HG03442 (cell line): ENCODE results near the gene TSEN2.
A peak's percentile ranks its signal among the peaks of the same experiment; 100 is the strongest.

Source experiments
- ATAC-seq: cut with Tn5 transposase; IDR thresholded peaks from one replicate; pipeline ENCODE4 v1.9.1; 2021; ENCODE audit warnings: mild to moderate bottlenecking, moderate library complexity; ENCODE audit not compliant: unreplicated experiment

TSEN2 gene

GRCh38 chr3:12545473-12545791 is 61.2 kb downstream of the TSEN2 start, which contains the start of gene MKRN2OS:
Gene MKRN2OS, minus strand, starts transcription at chr3:12545499. Its CDS starts 35 bp downstream, at chr3:12545464.
- ATAC-seq: no peak

- ATAC-seq: no peak
Measured at GRCh38 chr3:12549971-12550760, 65.9 kb downstream of the TSEN2 start.

GRCh38 chr3:12553921-12554391 is 69.7 kb downstream of the TSEN2 start:
- no peak for ATAC-seq

- ATAC-seq: no peak
Measured at GRCh38 chr3:12556314-12556689, 72.0 kb downstream of the TSEN2 start.

- ATAC-seq: peak; percentile 76
Measured at GRCh38 chr3:12556690-12557472, 72.6 kb downstream of the TSEN2 start, which contains the start of gene MKRN2. Gene MKRN2, plus strand, starts transcription at chr3:12557087. Its CDS starts 64 bp downstream, at chr3:12557151.

GRCh38 chr3:12557473-12558100 is 73.3 kb downstream of the TSEN2 start:
- ATAC-seq: no peak

- no peak for ATAC-seq
Measured at GRCh38 chr3:12558706-12559105, 74.4 kb downstream of the TSEN2 start.

GRCh38 chr3:12559520-12559919 is 75.2 kb downstream of the TSEN2 start:
- ATAC-seq: no peak

- peak; percentile 50 for ATAC-seq
Measured at GRCh38 chr3:12560505-12561190, 76.4 kb downstream of the TSEN2 start.

- no peak for ATAC-seq
Measured at GRCh38 chr3:12561397-12561796, 77.1 kb downstream of the TSEN2 start.

GRCh38 chr3:12562451-12562850 is 78.2 kb downstream of the TSEN2 start:
- no peak for ATAC-seq

GRCh38 chr3:12566976-12567375 is 82.7 kb downstream of the TSEN2 start:
- ATAC-seq: no peak

GRCh38 chr3:12568747-12569146 is 84.5 kb downstream of the TSEN2 start:
- no peak for ATAC-seq

GRCh38 chr3:12569836-12570235 is 85.6 kb downstream of the TSEN2 start:
- no peak for ATAC-seq

- no peak for ATAC-seq
Measured at GRCh38 chr3:12571986-12572385, 87.7 kb downstream of the TSEN2 start.

- no peak for ATAC-seq
Measured at GRCh38 chr3:12574131-12574530, 89.9 kb downstream of the TSEN2 start.

GRCh38 chr3:12574661-12575060 is 90.4 kb downstream of the TSEN2 start:
- no peak for ATAC-seq

GRCh38 chr3:12577379-12577778 is 93.1 kb downstream of the TSEN2 start:
- no peak for ATAC-seq

- no peak for ATAC-seq
Measured at GRCh38 chr3:12578742-12579141, 94.5 kb downstream of the TSEN2 start.

- ATAC-seq: no peak
Measured at GRCh38 chr3:12579456-12579855, 95.2 kb downstream of the TSEN2 start.

- no peak for ATAC-seq
Measured at GRCh38 chr3:12579905-12580304, 95.6 kb downstream of the TSEN2 start.
